OCI-LY7 (cell line): Measurements from ENCODE around the gene SLC39A10.

Experiments
- CTCF ChIP-seq: fragments of 200-600 bp; sonication (generic); conservative IDR thresholded peaks from 2 replicates; pipeline ENCODE4 v1.5.1; 2014; ENCODE audit warnings: mild to moderate bottlenecking, antibody characterized with exemption, low read length, moderate library complexity, mixed read lengths
- EZH2phosphoT487 ChIP-seq: fragments of 200-600 bp; sonication (generic); IDR thresholded peaks from 2 replicates; pipeline ENCODE4 v1.6.1; 2018; ENCODE audit warnings: low read depth, borderline replicate concordance, mild to moderate bottlenecking, mixed run types, antibody characterized with exemption, low read length, moderate library complexity, mixed read lengths

GRCh38 chr2:195674491-195675221 is 17.6 kb downstream of the SLC39A10 start:
- TF ChIP-seq CTCF, result no peak
- TF ChIP-seq EZH2phosphoT487, result no peak
